ENCODE results near the gene CD151.

The CD151 gene

DNA sequence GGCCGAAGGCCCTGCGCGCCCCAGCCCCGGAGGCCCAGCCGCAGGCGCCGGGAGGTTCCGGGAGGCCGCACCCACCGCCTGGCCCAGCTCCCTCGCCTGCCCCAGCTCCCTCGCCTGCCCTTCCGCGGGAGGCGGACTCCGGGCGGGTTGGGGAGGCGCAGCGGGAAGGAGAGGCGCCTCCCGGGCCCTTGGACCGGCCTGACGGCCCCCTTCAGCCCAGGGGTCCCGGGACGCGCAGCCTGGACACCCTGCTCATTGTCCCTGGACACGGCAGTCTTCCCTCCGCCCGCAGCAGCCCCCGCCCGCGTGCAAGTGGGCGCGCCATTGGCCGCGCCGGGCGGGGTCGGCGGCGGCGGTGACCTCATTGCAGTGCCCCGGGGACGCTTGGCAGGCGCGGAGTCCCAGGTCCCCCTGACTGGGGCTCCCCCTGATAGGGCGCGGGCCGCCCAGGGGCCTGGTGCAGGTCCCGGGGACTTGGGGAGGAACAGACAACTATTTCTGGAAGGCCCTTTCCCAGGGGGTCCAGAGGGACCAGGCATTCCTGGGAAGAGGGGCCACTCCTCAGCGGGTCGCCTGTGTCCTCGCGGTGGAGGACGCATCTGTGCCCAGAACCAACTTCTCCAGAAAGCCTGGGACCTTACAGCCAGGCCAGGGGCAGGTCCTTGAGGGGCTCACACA, 501 bp downstream of the CD151 start:
- Histone ChIP-seq H2BK5ac (ENCODE audit: low read length) (no peak overlapping the region), H3K4me1 (ENCODE audit: control insufficient read depth, low read depth, low read length) (peaks cover 11% of the 10 kb centered on the region), H3K4ac (ENCODE audit: low read depth, low read length) (peak overlapping the region; percentile 18), H2AK5ac (ENCODE audit: low read length) (no peak overlapping the region), H3K79me2 (ENCODE audit: control insufficient read depth, insufficient read depth, low read length) (no peaks in the 10 kb centered on the region), H2BK120ac (ENCODE audit: low read depth, low read length) (no peak overlapping the region), H3K79me1 (ENCODE audit: low read length) (peaks cover 2% of the 10 kb centered on the region), H3K4me2 (ENCODE audit: low read length) (peak overlapping the region; percentile 77), H3K27ac (ENCODE audit: low read depth, low read length) (peak overlapping the region; percentile 26), H3K56ac (ENCODE audit: low read length) (peak overlapping the region; percentile 92), H3K4me3 (ENCODE audit: low read length) (peak overlapping the region; percentile 71), H4K8ac (ENCODE audit: low read depth, low read length) (no peak overlapping the region), H3K23ac (ENCODE audit: low read length) (peak overlapping the region; percentile 72), H3K9ac (ENCODE audit: low read length) (peak overlapping the region; percentile 77), H3K27me3 (ENCODE audit: insufficient read depth, low read length, poor library complexity) (peaks cover 3% of the 10 kb centered on the region), H3K18ac (ENCODE audit: low read length) (peak overlapping the region; percentile 62), H2BK15ac (replicated peaks; ENCODE audit: low read depth) (no peak overlapping the region), H3K36me3 (ENCODE audit: control insufficient read depth, insufficient read depth, low read length) (peaks cover 2% of the 10 kb centered on the region), H4K5ac (ENCODE audit: low read length) (no peak overlapping the region)
- no CpG with 5 or more reads among the region's 55 CpGs for WGBS (ENCODE audit: extremely low coverage, insufficient coverage, low lambda C conversion rate)
- no peak for DNase-seq

DNA sequence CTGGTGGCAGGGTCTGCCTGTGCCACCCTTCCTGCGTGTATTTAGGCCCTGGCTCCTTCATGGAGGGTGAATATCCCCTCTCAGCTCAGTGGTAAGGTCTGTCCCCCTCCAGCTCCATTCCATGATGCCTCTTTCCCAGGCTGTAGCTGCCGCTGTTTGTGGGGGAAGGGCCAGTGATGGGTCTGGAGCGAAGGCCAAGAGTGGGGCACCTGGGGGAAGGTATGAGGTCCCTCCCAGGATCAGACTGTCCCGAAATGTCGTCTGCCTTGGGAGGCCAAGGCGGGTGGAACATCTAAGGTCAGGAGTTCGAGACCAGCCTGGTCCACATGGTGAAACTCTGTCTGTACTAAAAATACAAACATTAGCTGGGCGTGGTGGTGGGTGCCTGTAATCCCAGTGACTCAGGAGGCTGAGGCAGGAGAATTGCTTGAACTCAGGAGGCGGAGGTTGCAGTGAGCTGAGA, 1.1 kb downstream of the CD151 start:
- H3K4me2 ChIP-seq (ENCODE audit: low read length) = peak overlapping the region; percentile 77
- peaks cover 3% of the 10 kb centered on the region for H3K27me3 ChIP-seq (ENCODE audit: insufficient read depth, low read length, poor library complexity)
- no CpG with 5 or more reads among the region's 9 CpGs for WGBS (ENCODE audit: extremely low coverage, insufficient coverage, low lambda C conversion rate)
- no peak overlapping the region for H3K27ac ChIP-seq (ENCODE audit: low read depth, low read length)
- H3K56ac ChIP-seq (ENCODE audit: low read length) = peak overlapping the region; percentile 92
- H3K79me2 ChIP-seq (ENCODE audit: control insufficient read depth, insufficient read depth, low read length) = no peaks in the 10 kb centered on the region
- H4K5ac ChIP-seq (ENCODE audit: low read length) = no peak overlapping the region
- H3K79me1 ChIP-seq (ENCODE audit: low read length) = peaks cover 2% of the 10 kb centered on the region
- H3K4me1 ChIP-seq (ENCODE audit: control insufficient read depth, low read depth, low read length) = peaks cover 11% of the 10 kb centered on the region
- H3K23ac ChIP-seq (ENCODE audit: low read length) = peak overlapping the region; percentile 72
- H2BK5ac ChIP-seq (ENCODE audit: low read length) = no peak overlapping the region
- H3K9ac ChIP-seq (ENCODE audit: low read length) = peak overlapping the region; percentile 77
- H3K4ac ChIP-seq (ENCODE audit: low read depth, low read length) = no peak overlapping the region
- peak overlapping the region; percentile 71 for H3K4me3 ChIP-seq (ENCODE audit: low read length)
- no peak overlapping the region for H4K8ac ChIP-seq (ENCODE audit: low read depth, low read length)
- no peak overlapping the region for H3K18ac ChIP-seq (ENCODE audit: low read length)
- peak overlapping the region; percentile 11 for H2AK5ac ChIP-seq (ENCODE audit: low read length)
- H3K36me3 ChIP-seq (ENCODE audit: control insufficient read depth, insufficient read depth, low read length) = peaks cover 5% of the 10 kb centered on the region
- DNase-seq = no peak
- H2BK120ac ChIP-seq (ENCODE audit: low read depth, low read length) = no peak overlapping the region
- no peak overlapping the region for H2BK15ac ChIP-seq (replicated peaks; ENCODE audit: low read depth)

- no peak overlapping the region for H3K9ac ChIP-seq (ENCODE audit: low read length)
- peak overlapping the region; percentile 42 for H3K56ac ChIP-seq (ENCODE audit: low read length)
- no peak overlapping the region for H4K5ac ChIP-seq (ENCODE audit: low read length)
- H2BK15ac ChIP-seq (replicated peaks; ENCODE audit: low read depth) = no peak overlapping the region
- peaks cover 7% of the 10 kb centered on the region for H3K36me3 ChIP-seq (ENCODE audit: control insufficient read depth, insufficient read depth, low read length)
- peaks cover 2% of the 10 kb centered on the region for H3K79me1 ChIP-seq (ENCODE audit: low read length)
- no peak overlapping the region for H3K4me3 ChIP-seq (ENCODE audit: low read length)
- no peaks in the 10 kb centered on the region for H3K79me2 ChIP-seq (ENCODE audit: control insufficient read depth, insufficient read depth, low read length)
- H3K27me3 ChIP-seq (ENCODE audit: insufficient read depth, low read length, poor library complexity) = peaks cover 3% of the 10 kb centered on the region
- peaks cover 8% of the 10 kb centered on the region for H3K4me1 ChIP-seq (ENCODE audit: control insufficient read depth, low read depth, low read length)
- no peak overlapping the region for H3K4ac ChIP-seq (ENCODE audit: low read depth, low read length)
- no peak overlapping the region for H3K27ac ChIP-seq (ENCODE audit: low read depth, low read length)
- no peak overlapping the region for H2BK120ac ChIP-seq (ENCODE audit: low read depth, low read length)
- H2BK5ac ChIP-seq (ENCODE audit: low read length) = no peak overlapping the region
- H3K4me2 ChIP-seq (ENCODE audit: low read length) = no peak overlapping the region
- DNase-seq = no peak
- no peak overlapping the region for H4K8ac ChIP-seq (ENCODE audit: low read depth, low read length)
- no CpG with 5 or more reads among the region's 31 CpGs for WGBS (ENCODE audit: extremely low coverage, insufficient coverage, low lambda C conversion rate)
- H2AK5ac ChIP-seq (ENCODE audit: low read length) = no peak overlapping the region
- no peak overlapping the region for H3K18ac ChIP-seq (ENCODE audit: low read length)
- no peak overlapping the region for H3K23ac ChIP-seq (ENCODE audit: low read length)
Measured at GRCh38 chr11:834371-835316, 1.9 kb downstream of the CD151 start.

- peaks cover 9% of the 10 kb centered on the region for H3K79me2 ChIP-seq (ENCODE audit: control insufficient read depth, insufficient read depth, low read length)
- peaks cover 8% of the 10 kb centered on the region for H3K4me1 ChIP-seq (ENCODE audit: control insufficient read depth, low read depth, low read length)
- no peak overlapping the region for H3K9ac ChIP-seq (ENCODE audit: low read length)
- no peak overlapping the region for H2BK15ac ChIP-seq (replicated peaks; ENCODE audit: low read depth)
- H3K27ac ChIP-seq (ENCODE audit: low read depth, low read length) = no peak overlapping the region
- no peak overlapping the region for H3K4ac ChIP-seq (ENCODE audit: low read depth, low read length)
- no peak overlapping the region for H3K56ac ChIP-seq (ENCODE audit: low read length)
- no peak overlapping the region for H2BK120ac ChIP-seq (ENCODE audit: low read depth, low read length)
- H2AK5ac ChIP-seq (ENCODE audit: low read length) = no peak overlapping the region
- H3K27me3 ChIP-seq (ENCODE audit: insufficient read depth, low read length, poor library complexity) = no peaks in the 10 kb centered on the region
- H3K79me1 ChIP-seq (ENCODE audit: low read length) = peaks cover 7% of the 10 kb centered on the region
- H3K4me2 ChIP-seq (ENCODE audit: low read length) = no peak overlapping the region
- no peak overlapping the region for H4K5ac ChIP-seq (ENCODE audit: low read length)
- H4K8ac ChIP-seq (ENCODE audit: low read depth, low read length) = no peak overlapping the region
- DNase-seq = no peak
- H3K23ac ChIP-seq (ENCODE audit: low read length) = no peak overlapping the region
- H3K4me3 ChIP-seq (ENCODE audit: low read length) = no peak overlapping the region
- peaks cover 10% of the 10 kb centered on the region for H3K36me3 ChIP-seq (ENCODE audit: control insufficient read depth, insufficient read depth, low read length)
- no peak overlapping the region for H3K18ac ChIP-seq (ENCODE audit: low read length)
- WGBS (ENCODE audit: extremely low coverage, insufficient coverage, low lambda C conversion rate) = no CpG with 5 or more reads among the region's 14 CpGs
- H2BK5ac ChIP-seq (ENCODE audit: low read length) = no peak overlapping the region
Measured at GRCh38 chr11:836274-836673, 3.5 kb downstream of the CD151 start.

DNA sequence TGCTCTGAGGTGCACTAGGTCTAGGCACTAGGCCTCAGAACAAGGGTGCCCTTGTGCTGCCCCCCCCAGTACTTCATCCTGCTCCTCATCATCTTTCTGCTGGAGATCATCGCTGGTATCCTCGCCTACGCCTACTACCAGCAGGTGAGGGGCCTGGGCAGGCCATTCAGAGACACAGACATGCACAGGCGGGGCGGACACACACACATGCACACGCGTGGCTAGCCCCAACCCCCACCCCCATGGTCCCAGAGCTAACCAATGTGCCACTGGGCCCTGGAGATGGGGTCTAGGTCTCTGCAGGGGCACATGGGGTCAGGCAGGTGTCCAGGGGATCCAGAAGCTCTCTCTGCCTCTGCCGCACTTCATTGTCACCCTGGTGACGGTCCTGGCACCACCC, 3.9 kb downstream of the CD151 start:
- peaks cover 8% of the 10 kb centered on the region for H3K4me1 ChIP-seq (ENCODE audit: control insufficient read depth, low read depth, low read length)
- H3K4me2 ChIP-seq (ENCODE audit: low read length) = no peak overlapping the region
- H3K56ac ChIP-seq (ENCODE audit: low read length) = no peak overlapping the region
- H3K79me1 ChIP-seq (ENCODE audit: low read length) = peaks cover 9% of the 10 kb centered on the region
- no peak overlapping the region for H2AK5ac ChIP-seq (ENCODE audit: low read length)
- no peak overlapping the region for H2BK120ac ChIP-seq (ENCODE audit: low read depth, low read length)
- WGBS (ENCODE audit: extremely low coverage, insufficient coverage, low lambda C conversion rate) = no CpG with 5 or more reads among the region's 9 CpGs
- no peak overlapping the region for H4K5ac ChIP-seq (ENCODE audit: low read length)
- no peak overlapping the region for H3K4ac ChIP-seq (ENCODE audit: low read depth, low read length)
- no peak overlapping the region for H3K18ac ChIP-seq (ENCODE audit: low read length)
- H3K79me2 ChIP-seq (ENCODE audit: control insufficient read depth, insufficient read depth, low read length) = peaks cover 10% of the 10 kb centered on the region
- no peaks in the 10 kb centered on the region for H3K27me3 ChIP-seq (ENCODE audit: insufficient read depth, low read length, poor library complexity)
- H3K27ac ChIP-seq (ENCODE audit: low read depth, low read length) = no peak overlapping the region
- H2BK5ac ChIP-seq (ENCODE audit: low read length) = no peak overlapping the region
- H3K23ac ChIP-seq (ENCODE audit: low read length) = no peak overlapping the region
- no peak overlapping the region for H3K4me3 ChIP-seq (ENCODE audit: low read length)
- peaks cover 10% of the 10 kb centered on the region for H3K36me3 ChIP-seq (ENCODE audit: control insufficient read depth, insufficient read depth, low read length)
- no peak overlapping the region for H4K8ac ChIP-seq (ENCODE audit: low read depth, low read length)
- H3K9ac ChIP-seq (ENCODE audit: low read length) = no peak overlapping the region
- no peak overlapping the region for H2BK15ac ChIP-seq (replicated peaks; ENCODE audit: low read depth)
- no peak for DNase-seq

All from mesendoderm (in vitro differentiated cells).